ENCODE results near the gene NBEA. TPM values are rescaled to one million over a fixed set of nuclear protein-coding genes. Genes with fewer than 3 reads are reported as not detected.
"Not testable (repeated sequence)": the region's sequence is repeated elsewhere in the genome, so short reads cannot be mapped to it uniquely, and the experiment has no call there.

NBEA gene
- total RNA-seq, 2 experiments from 2014 or later = 0.12 to 0.23 TPM

- ATAC-seq (no peak), DNase-seq (no peak)
- H3K36me3 Mint-ChIP-seq = no peaks in the 10 kb centered on the region
- no peaks in the 10 kb centered on the region for H3K4me1 Mint-ChIP-seq
- H3K9me3 Mint-ChIP-seq (ENCODE audit: low read depth) = no peaks in the 10 kb centered on the region
- CTCF ChIA-PET = no interaction called here
- no peaks in the 10 kb centered on the region for H3K27me3 Mint-ChIP-seq
- H3K27ac Mint-ChIP-seq = no peak overlapping the region
- H3K4me3 Mint-ChIP-seq = no peak overlapping the region
Measured at GRCh38 chr13:34933786-34934185, 8.3 kb upstream of the NBEA start.

GRCh38 chr13:34935841-34936240 is 6.2 kb upstream of the NBEA start:
- Mint-ChIP-seq H3K36me3 (no peaks in the 10 kb centered on the region), H3K27me3 (peaks cover 10% of the 10 kb centered on the region), H3K27ac (no peak overlapping the region), H3K9me3 (ENCODE audit: low read depth) (no peaks in the 10 kb centered on the region), H3K4me1 (no peaks in the 10 kb centered on the region), H3K4me3 (no peak overlapping the region)
- DNase-seq (no peak), ATAC-seq (no peak)
- CTCF ChIA-PET = no interaction called here

GRCh38 chr13:34939771-34940170 is 2.3 kb upstream of the NBEA start:
- no peaks in the 10 kb centered on the region for H3K36me3 Mint-ChIP-seq
- DNase-seq (no peak), ATAC-seq (no peak)
- H3K27ac Mint-ChIP-seq = no peak overlapping the region
- CTCF ChIA-PET = no interaction called here
- H3K9me3 Mint-ChIP-seq (ENCODE audit: low read depth) = no peaks in the 10 kb centered on the region
- peaks cover 17% of the 10 kb centered on the region for H3K4me1 Mint-ChIP-seq
- peaks cover 38% of the 10 kb centered on the region for H3K27me3 Mint-ChIP-seq
- H3K4me3 Mint-ChIP-seq = no peak overlapping the region

GRCh38 chr13:34941436-34941834 is 635 bp upstream of the NBEA start:
- H3K27me3 Mint-ChIP-seq = peaks cover 45% of the 10 kb centered on the region
- H3K27ac Mint-ChIP-seq = no peak overlapping the region
- H3K36me3 Mint-ChIP-seq = no peaks in the 10 kb centered on the region
- DNase-seq = no peak
- CTCF ChIA-PET = no interaction called here
- H3K4me3 Mint-ChIP-seq = peak overlapping the region; percentile 73
- H3K9me3 Mint-ChIP-seq (ENCODE audit: low read depth) = no peaks in the 10 kb centered on the region
- peaks cover 17% of the 10 kb centered on the region for H3K4me1 Mint-ChIP-seq
- ATAC-seq = no peak

GRCh38 chr13:34942732-34943435 is 814 bp downstream of the NBEA start:
- Mint-ChIP-seq H3K4me1 (peaks cover 17% of the 10 kb centered on the region), H3K36me3 (no peaks in the 10 kb centered on the region), H3K9me3 (ENCODE audit: low read depth) (no peaks in the 10 kb centered on the region), H3K27ac (peak overlapping the region; percentile 35), H3K4me3 (peak overlapping the region; percentile 55), H3K27me3 (peaks cover 45% of the 10 kb centered on the region)
- DNase-seq (no peak), ATAC-seq (peak; percentile 17)
- CTCF ChIA-PET = no interaction called here

- H3K9me3 Mint-ChIP-seq (ENCODE audit: low read depth) = no peaks in the 10 kb centered on the region
- H3K27ac Mint-ChIP-seq = no peak overlapping the region
- CTCF ChIA-PET = interaction anchor here (1.8 kb wide), 1 partner anchor 16 kb away, joined by 6 read pairs; no protein-coding TSS in a partner anchor
- ATAC-seq (no peak), DNase-seq (no peak)
- H3K4me1 Mint-ChIP-seq = peaks cover 17% of the 10 kb centered on the region
- peak overlapping the region; percentile 55 for H3K4me3 Mint-ChIP-seq
- no peaks in the 10 kb centered on the region for H3K36me3 Mint-ChIP-seq
- peaks cover 45% of the 10 kb centered on the region for H3K27me3 Mint-ChIP-seq
Measured at GRCh38 chr13:34943436-34944273, 1.6 kb downstream of the NBEA start.

- Mint-ChIP-seq H3K36me3 (no peaks in the 10 kb centered on the region), H3K4me3 (no peak overlapping the region), H3K27ac (no peak overlapping the region), H3K4me1 (peaks cover 17% of the 10 kb centered on the region), H3K9me3 (ENCODE audit: low read depth) (no peaks in the 10 kb centered on the region), H3K27me3 (peaks cover 45% of the 10 kb centered on the region)
- ATAC-seq (no peak), DNase-seq (no peak)
- CTCF ChIA-PET = interaction anchor here (1.8 kb wide), 1 partner anchor 16 kb away, joined by 6 read pairs; no protein-coding TSS in a partner anchor
Measured at GRCh38 chr13:34944274-34944634, 2.2 kb downstream of the NBEA start.

GRCh38 chr13:34944751-34945150 is 2.7 kb downstream of the NBEA start:
- Mint-ChIP-seq H3K9me3 (ENCODE audit: low read depth) (no peaks in the 10 kb centered on the region), H3K27me3 (peaks cover 44% of the 10 kb centered on the region), H3K36me3 (no peaks in the 10 kb centered on the region), H3K4me3 (no peak overlapping the region), H3K4me1 (peaks cover 17% of the 10 kb centered on the region), H3K27ac (no peak overlapping the region)
- CTCF ChIA-PET = interaction anchor here (1.8 kb wide), 1 partner anchor 15 kb away, joined by 6 read pairs; no protein-coding TSS in a partner anchor
- DNase-seq = no peak
- ATAC-seq = no peak

GRCh38 chr13:34951528-34951927 is 9.5 kb downstream of the NBEA start:
- Mint-ChIP-seq H3K4me1 (no peaks in the 10 kb centered on the region), H3K27me3 (no peaks in the 10 kb centered on the region), H3K9me3 (ENCODE audit: low read depth) (no peaks in the 10 kb centered on the region), H3K4me3 (no peak overlapping the region), H3K36me3 (no peaks in the 10 kb centered on the region), H3K27ac (no peak overlapping the region)
- CTCF ChIA-PET = no interaction called here
- ATAC-seq = no peak
- DNase-seq = no peak

- DNase-seq (no peak), ATAC-seq (no peak)
- no peaks in the 10 kb centered on the region for H3K4me1 Mint-ChIP-seq
- H3K27ac Mint-ChIP-seq = no peak overlapping the region
- no peaks in the 10 kb centered on the region for H3K27me3 Mint-ChIP-seq
- CTCF ChIA-PET = interaction anchor here (1.6 kb wide), 1 partner anchor 15 kb away, joined by 6 read pairs; no protein-coding TSS in a partner anchor
- no peak overlapping the region for H3K4me3 Mint-ChIP-seq
- no peaks in the 10 kb centered on the region for H3K9me3 Mint-ChIP-seq (ENCODE audit: low read depth)
- H3K36me3 Mint-ChIP-seq = no peaks in the 10 kb centered on the region
Measured at GRCh38 chr13:34959489-34959888, 17.4 kb downstream of the NBEA start.

GRCh38 chr13:34964558-34964957 is 22.5 kb downstream of the NBEA start:
- Mint-ChIP-seq H3K36me3 (no peaks in the 10 kb centered on the region), H3K27ac (no peak overlapping the region), H3K4me3 (no peak overlapping the region), H3K9me3 (ENCODE audit: low read depth) (peaks cover 3% of the 10 kb centered on the region), H3K27me3 (no peaks in the 10 kb centered on the region), H3K4me1 (no peaks in the 10 kb centered on the region)
- no peak for DNase-seq
- CTCF ChIA-PET = no interaction called here
- no peak for ATAC-seq

GRCh38 chr13:34967851-34968562 is 25.9 kb downstream of the NBEA start:
- no peaks in the 10 kb centered on the region for H3K27me3 Mint-ChIP-seq
- no peaks in the 10 kb centered on the region for H3K4me1 Mint-ChIP-seq
- ATAC-seq = no peak
- H3K4me3 Mint-ChIP-seq = no peak overlapping the region
- H3K27ac Mint-ChIP-seq = no peak overlapping the region
- CTCF ChIA-PET = no interaction called here
- DNase-seq = no peak
- peaks cover 3% of the 10 kb centered on the region for H3K9me3 Mint-ChIP-seq (ENCODE audit: low read depth)
- no peaks in the 10 kb centered on the region for H3K36me3 Mint-ChIP-seq

- H3K27me3 Mint-ChIP-seq; H3K36me3 Mint-ChIP-seq; H3K27ac Mint-ChIP-seq; DNase-seq; H3K4me3 Mint-ChIP-seq; CTCF ChIA-PET; H3K4me1 Mint-ChIP-seq; ATAC-seq; H3K9me3 Mint-ChIP-seq (ENCODE audit: low read depth): not testable (repeated sequence)
Measured at GRCh38 chr13:34969539-34969938, 27.5 kb downstream of the NBEA start.
